Spleen (tissue), 11 donors: ENCODE measurements around the gene ALDH2. TPM values are rescaled to one million over a fixed set of nuclear protein-coding genes. Genes with fewer than 3 reads are reported as not detected.

Experiments used
- DNase-seq: peaks from one replicate; pipeline ENCODE4 v3.0.0-alpha.2; 2020
- H3K27ac ChIP-seq, 8 donors: fragments of 200-600 bp; sonication (generic) in 7 of 8; 1 replicate in 4 of 8; 2 replicates in 4 of 8; pipeline versions ENCODE4 v1.5.0 to v1.8.0; 2016 to 2021; ENCODE audit warnings: inconsistent platforms in 4 of 8, mild to moderate bottlenecking in 4 of 8, moderate library complexity in 1 of 8
- H3K27me3 ChIP-seq, 7 donors: fragments of 200-600 bp; sonication (generic) in 6 of 7; replicated peaks in 1 of 7; 1 replicate in 4 of 7; 2 replicates in 3 of 7; pipeline versions ENCODE4 v1.5.0 to v1.8.0; 2016 to 2021; ENCODE audit warnings: inconsistent platforms in 3 of 7, mild to moderate bottlenecking in 1 of 7
- H3K36me3 ChIP-seq, 6 donors: fragments of 200-600 bp; sonication (generic) in 5 of 6; 1 replicate in 4 of 6; 2 replicates in 2 of 6; pipeline versions ENCODE4 v1.5.0 to v1.8.0; 2016 to 2021; ENCODE audit warnings: inconsistent platforms in 2 of 6
- H3K4me1 ChIP-seq, 6 donors: fragments of 200-600 bp; sonication (generic) in 5 of 6; 1 replicate in 3 of 6; 2 replicates in 3 of 6; pipeline versions ENCODE4 v1.5.0 to v1.8.0; 2016 to 2021; ENCODE audit warnings: inconsistent platforms in 3 of 6
- H3K4me3 ChIP-seq, 8 donors: fragments of 200-600 bp; sonication (generic) in 7 of 8; 1 replicate in 4 of 8; 2 replicates in 4 of 8; pipeline versions ENCODE4 v1.5.0 to v1.8.0; 2016 to 2021; ENCODE audit warnings: inconsistent platforms in 4 of 8, mild to moderate bottlenecking in 4 of 8, moderate library complexity in 2 of 8
- H3K9me3 ChIP-seq, 8 donors: fragments of 200-600 bp; sonication (generic) in 7 of 8; 1 replicate in 4 of 8; 2 replicates in 4 of 8; pipeline versions ENCODE4 v1.5.0 to v1.8.0; 2016 to 2021; ENCODE audit warnings: inconsistent platforms in 4 of 8
- POLR2A ChIP-seq, 3 donors: fragments of 450-650 bp; IDR thresholded peaks; one replicate each; pipeline ENCODE4 v1.5.1; 2017; ENCODE audit warnings: antibody characterized with exemption in 3 of 3, mild to moderate bottlenecking in 1 of 3
- POLR2AphosphoS5 ChIP-seq, 3 donors: sonication (generic); formaldehyde crosslinking; IDR thresholded peaks; one replicate each; pipeline ENCODE4 v1.5.1; 2017; ENCODE audit warnings: antibody characterized with exemption in 3 of 3
- WGBS, 5 donors: extraction: QIAGEN DNeasy Blood & Tissue Kit in 3 of 5; methylation state at CpG; one replicate each; pipeline versions ENCODE4 v1.1.5 to v1.1.7; 2013 to 2018; 5-methylcytosine and 5-hydroxymethylcytosine counted together
- intact Hi-C: fragments of 100-400 bp; cut with DNase I; formaldehyde crosslinking; loops from one replicate; pipeline ENCODE4 v1.15.0; 2023; ENCODE audit warnings: low total_unique reads
- polyA plus RNA-seq, 3 donors: library from polyadenylated mRNA; stranded (reverse); fragments of 200-250 nt; gene quantifications; one replicate each; pipeline ENCODE4 v1.2.1, GENCODE V29; 2013
- total RNA-seq, 7 donors: library from RNA; depleted of rRNA in 3 of 7; stranded (reverse); fragments of >200 nt in 3 of 7; fragmentation: NEBNext Ultra II Directional in 4 of 7; extraction: Animal tissue kit (Norgen Biotek cat#: 25700) in 4 of 7; gene quantifications; one replicate each; pipeline versions ENCODE4 v1.1.0 to v1.2.1, GENCODE V29; 2016 to 2021
- TF ChIP-seq, protein P1 (sequence below), 11 experiments: fragments of 200-600 bp in 7 of 11; fragments of 450-650 bp in 4 of 11; sonication (generic) in 4 of 11; IDR thresholded peaks in 8 of 11; conservative IDR thresholded peaks in 3 of 11; 1 replicate in 7 of 11; 2 replicates in 4 of 11; pipeline versions ENCODE4 v1.4.0 to v1.8.0; 2016 to 2021; ENCODE audit warnings: antibody characterized with exemption in 11 of 11, inconsistent platforms in 4 of 11, mild to moderate bottlenecking in 1 of 11
- donor health status: healthy with polysubstance abuse.
- donor health status: DM: no; HTN: no; CAD: no; lungs with moderate emphysema.
- donor health status: DM: no; HTN: no; CAD: no.
- donor health status: Bipolar disorder and iron deficiency.
- donor health status: healthy.
- donor health status: DM: no; HTN: no; CAD: no.
- donor health status: DM: yes; HTN: yes; CAD: no.

ALDH2 gene
- total and polyA plus RNA-seq, 10 donors = 30.8 to 78.9 (median 47.5) TPM

- peak overlapping the region in 5 of 8 donors; percentile 65 to 90 (median 71) for H3K4me3 ChIP-seq
- 84 to 92% (median 90%) methylated on average over 9 of the region's 9 CpGs for WGBS, 5 donors
These were observed 1.6 kb downstream of the ALDH2 start for GRCh38 chr12:111768159-111768895.

DNA sequence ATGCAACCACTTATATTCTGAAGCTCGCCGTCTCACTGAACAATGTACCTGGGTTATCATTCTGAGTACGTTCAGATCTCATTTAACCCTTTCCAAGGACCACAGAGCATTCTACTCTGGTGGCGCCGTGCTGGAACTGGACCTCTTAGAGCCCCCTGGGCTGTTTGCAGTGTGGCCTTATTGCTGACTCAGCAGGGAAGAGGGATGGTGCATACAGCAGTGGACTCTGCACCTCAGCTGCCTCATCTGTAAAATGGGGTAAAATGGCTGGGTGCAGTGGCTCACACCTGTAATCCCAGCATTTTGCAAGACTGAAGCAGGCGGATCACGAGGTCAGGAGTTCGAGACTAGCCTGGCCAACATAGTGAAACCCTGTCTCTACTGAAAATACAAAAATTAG lies 2.9 kb downstream of the ALDH2 start:
- peaks cover 15 to 95% (median 64%) of the 10 kb centered on the region in 6 donors for H3K4me1 ChIP-seq
- no peak overlapping the region for H3K4me3 ChIP-seq
- H3K27me3 ChIP-seq = peaks cover 0 to 12% (median 0%) of the 10 kb centered on the region in 7 donors
- 86 to 94% (median 88%) methylated on average over 6 to 8 of the region's 8 CpGs for WGBS, 5 donors
- no peak overlapping the region for H3K27ac ChIP-seq
- DNase-seq = no peak
- no peaks in the 10 kb centered on the region for H3K9me3 ChIP-seq
- TF ChIP-seq POLR2A (IDR thresholded peaks at IDR 0.05) (no peak), POLR2AphosphoS5 (IDR thresholded peaks at IDR 0.05) (no peak)
- TF ChIP-seq, protein P1, sequence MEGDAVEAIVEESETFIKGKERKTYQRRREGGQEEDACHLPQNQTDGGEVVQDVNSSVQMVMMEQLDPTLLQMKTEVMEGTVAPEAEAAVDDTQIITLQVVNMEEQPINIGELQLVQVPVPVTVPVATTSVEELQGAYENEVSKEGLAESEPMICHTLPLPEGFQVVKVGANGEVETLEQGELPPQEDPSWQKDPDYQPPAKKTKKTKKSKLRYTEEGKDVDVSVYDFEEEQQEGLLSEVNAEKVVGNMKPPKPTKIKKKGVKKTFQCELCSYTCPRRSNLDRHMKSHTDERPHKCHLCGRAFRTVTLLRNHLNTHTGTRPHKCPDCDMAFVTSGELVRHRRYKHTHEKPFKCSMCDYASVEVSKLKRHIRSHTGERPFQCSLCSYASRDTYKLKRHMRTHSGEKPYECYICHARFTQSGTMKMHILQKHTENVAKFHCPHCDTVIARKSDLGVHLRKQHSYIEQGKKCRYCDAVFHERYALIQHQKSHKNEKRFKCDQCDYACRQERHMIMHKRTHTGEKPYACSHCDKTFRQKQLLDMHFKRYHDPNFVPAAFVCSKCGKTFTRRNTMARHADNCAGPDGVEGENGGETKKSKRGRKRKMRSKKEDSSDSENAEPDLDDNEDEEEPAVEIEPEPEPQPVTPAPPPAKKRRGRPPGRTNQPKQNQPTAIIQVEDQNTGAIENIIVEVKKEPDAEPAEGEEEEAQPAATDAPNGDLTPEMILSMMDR (IDR thresholded peaks at IDR 0.05 in 8 of 11, conservative IDR thresholded peaks at IDR 0.05 in 3 of 11) = no peak
- intact Hi-C loops = no loop called here
- peaks cover 0 to 4% (median 0%) of the 10 kb centered on the region in 6 donors for H3K36me3 ChIP-seq

More at GRCh38 chr12:111768159-111768895, 1.6 kb downstream of the ALDH2 start:
- peaks cover 9 to 95% (median 59%) of the 10 kb centered on the region in 6 donors for H3K4me1 ChIP-seq
- no peak for DNase-seq
- intact Hi-C loops = no loop called here
- H3K9me3 ChIP-seq = no peaks in the 10 kb centered on the region
- H3K27me3 ChIP-seq = peaks cover 0 to 12% (median 0%) of the 10 kb centered on the region in 7 donors
- no peak for TF ChIP-seq POLR2A (IDR thresholded peaks at IDR 0.05)
- TF ChIP-seq, protein P1 (IDR thresholded peaks at IDR 0.05 in 8 of 11, conservative IDR thresholded peaks at IDR 0.05 in 3 of 11) = no peak
- TF ChIP-seq POLR2AphosphoS5 (IDR thresholded peaks at IDR 0.05) = no peak
- H3K27ac ChIP-seq = peak overlapping the region in 4 of 8 donors; percentile 28 to 87 (median 80)
- H3K36me3 ChIP-seq = peaks cover 0 to 4% (median 0%) of the 10 kb centered on the region in 6 donors

- intact Hi-C loops = no loop called here
- peaks cover 32 to 97% (median 67%) of the 10 kb centered on the region in 6 donors for H3K4me1 ChIP-seq
- peak overlapping the region; percentile 67 to 95 (median 88) for H3K27ac ChIP-seq
- no peaks in the 10 kb centered on the region for H3K27me3 ChIP-seq
- no peaks in the 10 kb centered on the region for H3K9me3 ChIP-seq
- DNase-seq = no peak
- peak overlapping the region in 1 of 8 donors; percentile 49 for H3K4me3 ChIP-seq
- 56 to 63% (median 62%) methylated on average over 17 of the region's 17 CpGs for WGBS, 5 donors
- TF ChIP-seq POLR2AphosphoS5 (IDR thresholded peaks at IDR 0.05) = peak in 2 of 3 donors; percentile 41 to 54
- no peak for TF ChIP-seq POLR2A (IDR thresholded peaks at IDR 0.05)
- peaks cover 0 to 4% (median 0%) of the 10 kb centered on the region in 6 donors for H3K36me3 ChIP-seq
These were observed 7.2 kb downstream of the ALDH2 start for GRCh38 chr12:111773801-111774551.

GRCh38 chr12:111775205-111776193 lies 8.8 kb downstream of the ALDH2 start:
- no peaks in the 10 kb centered on the region for H3K27me3 ChIP-seq
- H3K27ac ChIP-seq = peak overlapping the region; percentile 67 to 95 (median 88)
- H3K36me3 ChIP-seq = peaks cover 0 to 6% (median 0%) of the 10 kb centered on the region in 6 donors
- peak overlapping the region in 1 of 8 donors; percentile 49 for H3K4me3 ChIP-seq
- TF ChIP-seq POLR2AphosphoS5 (IDR thresholded peaks at IDR 0.05) (peak in 2 of 3 donors; percentile 48 to 88), POLR2A (IDR thresholded peaks at IDR 0.05) (peak in 1 of 3 donors; percentile 54)
- TF ChIP-seq, protein P1 (IDR thresholded peaks at IDR 0.05 in 8 of 11, conservative IDR thresholded peaks at IDR 0.05 in 3 of 11) = no peak
- intact Hi-C loops = no loop called here
- WGBS, 5 donors = 20 to 28% (median 22%) methylated on average over 15 of the region's 15 CpGs
- peak; percentile 93 for DNase-seq
- no peaks in the 10 kb centered on the region for H3K9me3 ChIP-seq
- peaks cover 32 to 96% (median 62%) of the 10 kb centered on the region in 6 donors for H3K4me1 ChIP-seq
